Stimulated activated CD8-positive, alpha-beta memory T cell treated with anti-CD3 and anti-CD28 coated beads, Interleukin-2, amount 100 ng/mL, for 48 hours (primary cell): Measurements from ENCODE around the gene EPN1.
"Not testable (repeated sequence)": the region's sequence is repeated elsewhere in the genome, so short reads cannot be mapped to it uniquely, and the experiment has no call there.

Experiments
- DNase-seq, 2 donors: peaks; one replicate each; pipeline ENCODE4 v3.0.0-alpha.2; 2020; ENCODE audit warnings: low read depth in 2 of 2

The EPN1 gene

GRCh38 chr19:55720214-55720746 lies 45.3 kb downstream of the EPN1 start:
- DNase-seq, result no peak

GRCh38 chr19:55720801-55721200 lies 45.8 kb downstream of the EPN1 start:
- DNase-seq, result no peak

- no peak for DNase-seq
Observed at GRCh38 chr19:55723491-55723890, 48.5 kb downstream of the EPN1 start.

- DNase-seq, result not testable (repeated sequence)
Observed at GRCh38 chr19:55730378-55730777, 55.4 kb downstream of the EPN1 start.

GRCh38 chr19:55738302-55738701 lies 63.3 kb downstream of the EPN1 start, which contains the start of gene NLRP9:
NLRP9 (minus strand) TSS chr19:55738402; CDS start chr19:55738374, 28 bp downstream.
- DNase-seq, result no peak

- DNase-seq, result no peak
Observed at GRCh38 chr19:55750715-55751114, 75.7 kb downstream of the EPN1 start.

GRCh38 chr19:55753401-55753800 lies 78.4 kb downstream of the EPN1 start:
- DNase-seq, result no peak

- not testable (repeated sequence) for DNase-seq
Observed at GRCh38 chr19:55756808-55757207, 81.8 kb downstream of the EPN1 start.

GRCh38 chr19:55758797-55759196 lies 83.8 kb downstream of the EPN1 start, which contains the start of gene RFPL4A:
RFPL4A (plus strand) TSS chr19:55759097; CDS start chr19:55761801, 2,704 bp downstream.
- not testable (repeated sequence) for DNase-seq
